Ishikawa (cell line): ENCODE data around the gene SPTBN5.

Experiments used
- CREB1 ChIP-seq: IDR thresholded peaks from 2 replicates; pipeline ENCODE4 v1.6.1; 2012; ENCODE audit warnings: low read depth
- EGR1 ChIP-seq: IDR thresholded peaks from 2 replicates; pipeline ENCODE4 v1.6.1; 2012
- EP300 ChIP-seq: IDR thresholded peaks from 2 replicates; pipeline ENCODE4 v1.6.1; 2012; ENCODE audit warnings: borderline replicate concordance
- FOXM1 ChIP-seq: IDR thresholded peaks from 2 replicates; pipeline ENCODE4 v1.6.1; 2012; ENCODE audit warnings: low read depth, borderline replicate concordance
- MAX ChIP-seq: IDR thresholded peaks from 2 replicates; pipeline ENCODE4 v1.6.1; 2012
- NFIC ChIP-seq: IDR thresholded peaks from 2 replicates; pipeline ENCODE4 v1.6.1; 2012
- RAD21 ChIP-seq: IDR thresholded peaks from 2 replicates; pipeline ENCODE4 v1.6.1; 2012; ENCODE audit warnings: low read depth
- TAF1 ChIP-seq: IDR thresholded peaks from 2 replicates; pipeline ENCODE4 v1.6.1; 2012; ENCODE audit warnings: low read depth, mild to moderate bottlenecking
- TCF12 ChIP-seq: IDR thresholded peaks from 2 replicates; pipeline ENCODE4 v1.6.1; 2012; ENCODE audit warnings: low read depth
- TEAD4 ChIP-seq: IDR thresholded peaks from 2 replicates; pipeline ENCODE4 v1.6.1; 2012
- USF1 ChIP-seq: IDR thresholded peaks from 2 replicates; pipeline ENCODE4 v1.6.1; 2012
- YY1 ChIP-seq: IDR thresholded peaks from 2 replicates; pipeline ENCODE4 v1.6.1; 2012; ENCODE audit warnings: low read depth
- ZBTB7A ChIP-seq: IDR thresholded peaks from 2 replicates; pipeline ENCODE4 v1.6.1; 2012; ENCODE audit warnings: low read depth

- TF ChIP-seq TAF1: no peak
- no peak for TF ChIP-seq TCF12
- no peak for TF ChIP-seq EP300
- TF ChIP-seq NFIC: no peak
- no peak for TF ChIP-seq CREB1
- TF ChIP-seq MAX: no peak
- no peak for TF ChIP-seq TEAD4
- no peak for TF ChIP-seq RAD21
- no peak for TF ChIP-seq USF1
- TF ChIP-seq ZBTB7A: no peak
- no peak for TF ChIP-seq FOXM1
- TF ChIP-seq EGR1: no peak
- TF ChIP-seq YY1: no peak
Observed at GRCh38 chr15:41891226-41891625, 2.6 kb downstream of the SPTBN5 start.
